ENCODE data around the gene SLC48A1.

Gene SLC48A1

GRCh38 chr12:47773062-47773857, at the start of gene SLC48A1:
Gene SLC48A1 (plus strand): TSS chr12:47773238. CDS start chr12:47773305, 67 bp downstream.
- DNase-seq, result peak; percentile 81

DNA sequence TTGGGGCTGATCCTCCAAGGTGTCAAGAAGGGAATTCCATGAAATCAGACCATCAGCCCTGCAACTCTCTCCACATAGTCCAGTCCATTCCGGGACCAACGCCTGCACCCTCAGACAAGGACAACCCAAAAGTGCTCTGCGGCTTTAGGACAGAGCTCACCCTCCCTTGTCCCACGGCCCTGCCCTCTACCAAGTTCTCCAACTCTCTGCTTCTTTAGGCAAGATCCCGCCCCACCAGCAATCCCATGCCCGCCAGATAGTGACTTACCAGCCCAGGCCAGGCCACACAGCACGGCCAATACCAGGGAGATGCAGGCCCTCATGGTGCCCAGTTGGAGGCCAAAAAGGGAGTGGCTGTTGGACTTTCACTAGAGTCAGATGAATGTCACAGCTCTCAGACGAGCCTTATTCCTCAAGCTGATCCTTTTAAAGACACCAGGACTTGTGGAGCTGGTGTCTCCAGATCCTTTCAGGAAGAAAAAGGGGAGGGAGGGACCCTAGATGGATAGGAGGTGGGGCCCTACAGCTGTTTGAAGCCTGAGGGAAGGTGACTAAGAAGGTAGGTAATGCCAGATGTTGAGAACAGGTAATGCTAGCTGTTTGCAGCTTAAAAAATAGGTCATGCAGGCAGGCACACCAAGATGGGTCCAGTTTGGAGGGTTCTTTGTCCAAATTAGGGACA, 47.8 kb upstream of the SLC48A1 start, which contains the start of gene ENDOU:
ENDOU (minus strand) TSS at position 400 of the 682 bp plus-strand sequence; CDS start at position 323, 77 bp downstream.
- no peak for DNase-seq

GRCh38 chr12:47725893-47726292, 47.1 kb upstream of the SLC48A1 start:
- DNase-seq, result no peak

GRCh38 chr12:47729233-47729632, 43.8 kb upstream of the SLC48A1 start:
- DNase-seq, result no peak

DNA sequence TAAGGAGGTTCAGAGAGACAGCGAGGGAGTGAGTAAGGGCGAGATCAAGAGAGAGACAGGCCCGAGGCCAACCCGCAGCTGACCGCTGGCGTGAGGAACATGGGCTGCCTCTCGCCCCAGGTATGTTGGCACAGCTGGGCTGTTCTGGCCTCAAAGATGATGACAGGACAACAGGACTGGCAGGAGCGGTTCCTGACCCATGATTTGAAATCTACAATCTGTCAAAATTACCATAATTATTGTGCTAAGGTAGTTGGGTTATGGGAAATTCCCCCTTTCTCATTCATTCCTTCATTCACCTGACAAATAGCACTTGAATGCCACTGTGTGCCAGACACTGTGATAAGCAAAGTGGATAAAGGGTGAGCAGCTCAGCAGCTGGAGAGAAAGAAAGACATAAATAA, 42.7 kb upstream of the SLC48A1 start:
- no peak for DNase-seq

DNA sequence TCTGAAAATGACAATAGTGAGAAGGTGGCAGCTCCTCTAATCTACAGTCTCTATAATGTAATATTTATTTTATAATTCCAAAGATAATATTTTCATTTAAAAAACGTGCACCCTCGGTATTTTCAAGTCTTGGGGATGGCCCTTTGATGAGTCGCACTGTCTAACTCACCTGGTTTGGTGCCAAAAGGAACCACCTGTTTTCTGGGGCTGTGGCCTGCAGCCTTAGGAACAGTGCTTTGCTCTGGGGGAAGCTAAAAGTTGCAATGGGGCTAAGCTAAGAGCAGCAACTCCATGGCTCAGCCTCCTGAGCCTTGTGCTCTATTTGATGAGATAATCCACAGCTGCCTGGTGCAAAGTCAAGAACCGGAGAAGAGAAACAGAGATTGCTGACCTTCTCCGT, 41.3 kb upstream of the SLC48A1 start:
- no peak for DNase-seq

GRCh38 chr12:47732504-47732903, 40.5 kb upstream of the SLC48A1 start:
- no peak for DNase-seq

DNA sequence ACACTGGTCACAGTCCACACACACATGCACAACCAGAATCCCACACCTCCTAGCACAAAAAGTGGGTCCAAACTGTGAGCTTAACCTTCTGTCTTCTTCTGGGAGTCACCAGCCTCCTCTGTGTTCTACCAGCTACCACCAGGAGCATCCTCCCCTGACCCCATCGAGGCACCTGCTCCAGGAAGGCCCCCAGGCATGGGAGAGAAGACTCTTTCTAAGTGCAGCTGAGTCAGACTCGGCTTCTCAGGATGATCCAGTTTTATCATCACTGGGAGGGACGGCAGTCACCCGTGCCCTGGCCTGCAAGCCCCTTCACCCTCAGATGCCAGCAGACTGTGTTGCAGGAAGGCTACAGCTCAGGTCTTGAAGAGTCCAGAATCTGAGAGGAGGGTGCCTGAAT, 39.9 kb upstream of the SLC48A1 start:
- no peak for DNase-seq

GRCh38 chr12:47734725-47735480, 38.1 kb upstream of the SLC48A1 start:
- DNase-seq, result no peak

DNA sequence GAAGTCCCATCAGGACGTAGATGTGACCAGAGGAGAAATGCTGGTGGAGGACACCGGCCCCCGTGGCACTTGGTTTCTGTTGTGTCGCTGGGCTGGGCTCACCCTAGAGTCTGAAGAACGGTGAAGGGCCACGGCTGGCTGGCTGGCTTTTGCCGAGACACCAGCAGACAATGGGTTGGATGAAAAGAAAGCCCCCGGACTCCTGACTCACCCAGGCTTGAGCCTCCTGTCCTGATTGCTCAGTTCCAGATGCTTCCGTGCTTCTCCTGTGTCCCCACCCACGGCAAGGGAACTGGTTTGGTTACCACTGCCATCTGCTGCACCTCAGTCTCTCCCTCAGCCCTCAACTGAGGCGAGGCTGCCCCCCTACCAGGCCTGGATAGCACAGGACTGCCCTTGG, 37.4 kb upstream of the SLC48A1 start:
- DNase-seq, result no peak

- DNase-seq, result no peak
These were observed 36.8 kb upstream of the SLC48A1 start for GRCh38 chr12:47736216-47736615.

DNA sequence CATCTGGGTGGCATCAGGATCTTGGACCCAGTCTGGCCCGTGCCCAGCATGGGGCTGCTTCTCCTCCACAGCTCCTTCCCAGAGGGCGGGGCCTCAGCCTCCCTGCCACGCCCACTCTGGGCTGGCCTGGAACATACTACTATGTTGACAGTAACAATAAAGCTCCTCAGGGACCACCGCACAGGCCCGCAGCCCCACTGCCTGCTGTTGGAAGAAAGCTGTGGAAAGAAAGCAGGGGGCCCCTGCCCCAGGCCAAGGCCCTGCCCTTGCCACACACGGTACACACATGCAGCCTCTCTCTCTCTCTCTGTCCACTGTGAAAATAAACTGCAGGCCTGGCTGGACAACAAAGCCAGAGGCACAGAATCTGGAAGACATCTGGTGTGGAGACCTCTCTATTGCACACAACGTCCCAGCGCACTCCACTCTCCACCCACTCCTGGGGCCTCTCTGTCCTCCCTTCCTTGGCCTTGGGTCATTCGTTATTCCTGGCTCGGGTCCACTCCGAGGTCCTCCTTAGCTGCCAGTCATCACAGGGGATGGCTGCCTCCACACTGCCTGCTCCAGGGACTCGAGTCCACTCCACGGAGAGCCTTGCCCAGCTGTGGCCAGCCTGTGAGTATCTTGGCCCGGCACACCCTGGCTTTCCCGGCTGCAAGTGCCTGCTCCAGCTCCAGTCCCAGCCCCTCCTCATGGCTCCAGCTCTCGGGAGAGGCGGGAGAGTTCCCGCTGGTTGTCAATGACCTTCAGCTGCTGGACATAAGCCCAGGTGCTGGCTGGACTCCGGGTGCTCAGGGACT, 36.0 kb upstream of the SLC48A1 start:
- peak; percentile 72 for DNase-seq

GRCh38 chr12:47737936-47738594, 35.0 kb upstream of the SLC48A1 start:
- no peak for DNase-seq

GRCh38 chr12:47739297-47739696, 33.7 kb upstream of the SLC48A1 start:
- DNase-seq, result no peak

- DNase-seq, result no peak
These were observed 33.1 kb upstream of the SLC48A1 start for GRCh38 chr12:47739979-47740378.

- DNase-seq, result no peak
These were observed 32.3 kb upstream of the SLC48A1 start for GRCh38 chr12:47740606-47741339.

DNA sequence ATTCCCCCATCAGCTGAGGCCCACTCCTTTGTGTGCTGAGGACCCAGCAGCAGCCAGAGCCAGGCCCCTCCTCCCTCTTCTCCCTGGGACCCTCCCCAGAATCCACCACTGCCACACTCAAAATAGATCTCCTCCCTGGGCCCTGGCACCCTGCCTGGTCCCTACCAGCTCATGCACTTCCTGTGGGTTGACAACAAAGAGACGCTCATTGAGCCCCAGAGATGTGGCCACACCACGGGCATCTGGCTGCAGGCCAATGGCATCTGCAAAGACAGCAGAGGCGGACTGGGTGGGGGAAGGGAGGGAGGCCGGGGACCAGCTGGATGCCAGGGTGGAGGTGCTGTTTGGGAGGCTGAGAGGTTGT, 31.7 kb upstream of the SLC48A1 start:
- DNase-seq, result peak; percentile 75

GRCh38 chr12:47742253-47742825, 30.7 kb upstream of the SLC48A1 start:
- no peak for DNase-seq

DNA sequence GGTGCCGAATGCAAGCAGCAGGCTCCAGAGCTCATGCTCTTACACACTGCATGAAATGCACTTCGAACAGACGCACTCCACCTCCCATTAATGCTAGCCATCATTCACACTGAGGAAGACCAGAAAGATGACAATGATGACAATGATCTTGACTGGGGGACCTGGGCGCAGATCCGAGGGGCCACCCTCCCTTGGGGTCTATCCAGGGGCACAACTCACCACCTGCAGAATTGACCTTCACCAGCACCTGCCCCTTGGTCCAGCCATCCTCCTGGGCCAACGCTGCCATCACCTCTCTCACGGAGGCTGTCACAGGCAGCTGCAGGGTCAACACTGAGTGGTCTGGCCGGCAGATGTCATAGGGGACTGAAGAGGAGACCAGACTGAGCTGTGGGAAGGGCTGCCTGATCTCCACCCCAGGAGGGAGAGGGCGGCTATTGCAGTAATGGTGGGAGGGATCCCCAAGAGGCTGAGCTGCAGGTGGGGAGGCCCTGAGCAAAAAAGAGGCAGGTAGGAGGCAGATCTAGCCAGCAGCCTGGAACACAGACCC, 29.7 kb upstream of the SLC48A1 start:
- no peak for DNase-seq

DNA sequence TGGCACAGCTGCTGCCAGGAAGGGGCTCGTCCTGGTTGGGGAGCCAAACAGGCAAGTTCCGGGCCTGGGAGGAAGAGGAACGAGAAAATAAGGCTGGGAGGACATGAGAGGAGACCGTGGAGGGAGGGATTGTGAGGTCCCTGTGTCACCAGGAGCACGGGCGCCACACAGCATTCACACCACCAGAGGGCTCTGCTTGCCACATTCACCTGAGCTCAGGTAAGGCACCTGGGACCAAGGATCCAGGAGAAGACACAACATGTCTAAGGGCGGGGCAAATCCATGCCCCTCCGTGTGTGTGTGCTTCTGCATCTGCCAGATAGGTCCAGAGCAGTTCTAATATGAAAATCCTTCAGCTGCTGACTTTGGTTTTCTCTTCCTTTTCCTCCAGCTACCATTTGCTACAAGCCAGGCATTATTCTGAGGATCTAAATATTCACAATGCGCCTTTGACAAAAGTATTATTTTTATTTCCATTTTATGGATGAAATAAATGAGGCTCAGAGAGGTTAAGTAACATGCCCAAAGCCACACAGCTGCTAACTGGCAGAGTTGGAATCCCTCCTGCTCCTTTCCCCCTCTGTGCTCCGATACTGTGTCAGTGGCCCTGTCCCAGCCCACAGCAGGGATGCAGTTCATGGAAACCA, 28.9 kb upstream of the SLC48A1 start:
- no peak for DNase-seq
